Measurements from ENCODE around the gene PRPSAP1.
"Not testable (repeated sequence)": the region's sequence is repeated elsewhere in the genome, so short reads cannot be mapped to it uniquely, and the experiment has no call there.

Gene PRPSAP1

DNA sequence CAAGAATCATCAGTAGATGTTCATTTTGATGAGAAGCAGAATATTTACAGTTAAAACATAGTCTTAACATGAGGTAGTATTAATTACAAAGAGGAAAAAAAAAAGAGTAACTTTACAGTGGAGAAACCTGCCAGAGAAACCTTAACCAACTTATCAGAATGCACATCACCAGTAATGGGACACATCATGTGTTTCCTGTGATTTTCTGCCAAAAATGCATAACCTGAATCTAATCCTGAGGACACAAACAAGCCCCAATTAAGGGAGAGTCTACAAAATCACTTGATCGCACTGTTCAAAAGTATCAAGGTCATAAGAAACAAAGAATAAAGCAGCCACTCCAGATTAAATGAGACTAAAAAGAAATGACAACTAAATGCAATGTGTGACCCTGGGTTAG is 27.4 kb downstream of the PRPSAP1 start:
- no peak for DNase-seq (ENCODE audit: low read depth, low spot score)

- no peak for DNase-seq (ENCODE audit: low read depth, low spot score)
Observed at GRCh38 chr17:76318586-76318985, 35.1 kb downstream of the PRPSAP1 start.

DNA sequence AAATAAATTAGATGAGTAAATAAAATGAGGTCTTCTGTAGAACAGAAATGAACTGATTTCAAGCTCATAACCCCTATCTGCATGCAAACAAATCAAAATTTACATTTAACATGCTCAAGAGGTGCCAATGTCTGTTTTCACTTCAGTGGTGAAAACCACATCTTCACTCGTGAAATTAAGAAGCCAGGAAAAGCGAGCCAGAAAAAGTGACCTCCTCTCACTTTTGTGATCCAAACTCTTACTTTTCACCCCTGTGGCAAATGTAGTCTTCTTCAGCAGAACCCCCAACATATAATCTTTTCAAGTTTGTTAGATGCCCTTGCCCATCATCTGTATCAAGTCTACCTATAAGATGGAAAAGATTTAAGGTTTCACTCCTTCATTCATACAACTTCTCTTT is 36.2 kb downstream of the PRPSAP1 start:
- DNase-seq (ENCODE audit: low read depth, low spot score), result no peak

GRCh38 chr17:76314392-76315227 is 39.1 kb downstream of the PRPSAP1 start:
- DNase-seq (ENCODE audit: low read depth, low spot score), result no peak

DNA sequence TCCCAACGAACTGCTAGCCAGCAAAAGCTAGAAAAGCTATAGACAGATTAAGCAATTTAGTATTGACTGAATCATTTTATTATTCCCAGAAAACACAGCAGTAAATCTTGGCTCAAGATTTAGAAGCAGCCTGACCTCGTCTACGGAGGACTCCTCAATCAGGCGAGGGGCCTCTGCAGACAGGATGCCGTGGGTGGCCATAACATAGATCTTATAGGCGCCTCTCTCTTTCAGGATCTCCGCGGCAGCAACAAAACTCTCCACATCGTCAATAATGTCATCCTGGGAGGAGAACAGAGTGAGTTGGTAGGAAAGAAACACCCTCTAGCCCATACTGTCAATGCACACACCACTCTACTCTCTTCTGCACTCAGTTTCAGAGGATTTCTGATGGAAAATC is 41.0 kb downstream of the PRPSAP1 start:
- no peak for DNase-seq (ENCODE audit: low read depth, low spot score)

GRCh38 chr17:76309461-76309860 is 44.3 kb downstream of the PRPSAP1 start:
- DNase-seq (ENCODE audit: low read depth, low spot score), result no peak

- no peak for DNase-seq (ENCODE audit: low read depth, low spot score)
Observed at GRCh38 chr17:76307966-76308338, 45.8 kb downstream of the PRPSAP1 start, which contains the start of gene QRICH2. Gene QRICH2, minus strand, starts transcription at chr17:76308276. Its CDS starts 278 bp downstream, at chr17:76307998.

DNA sequence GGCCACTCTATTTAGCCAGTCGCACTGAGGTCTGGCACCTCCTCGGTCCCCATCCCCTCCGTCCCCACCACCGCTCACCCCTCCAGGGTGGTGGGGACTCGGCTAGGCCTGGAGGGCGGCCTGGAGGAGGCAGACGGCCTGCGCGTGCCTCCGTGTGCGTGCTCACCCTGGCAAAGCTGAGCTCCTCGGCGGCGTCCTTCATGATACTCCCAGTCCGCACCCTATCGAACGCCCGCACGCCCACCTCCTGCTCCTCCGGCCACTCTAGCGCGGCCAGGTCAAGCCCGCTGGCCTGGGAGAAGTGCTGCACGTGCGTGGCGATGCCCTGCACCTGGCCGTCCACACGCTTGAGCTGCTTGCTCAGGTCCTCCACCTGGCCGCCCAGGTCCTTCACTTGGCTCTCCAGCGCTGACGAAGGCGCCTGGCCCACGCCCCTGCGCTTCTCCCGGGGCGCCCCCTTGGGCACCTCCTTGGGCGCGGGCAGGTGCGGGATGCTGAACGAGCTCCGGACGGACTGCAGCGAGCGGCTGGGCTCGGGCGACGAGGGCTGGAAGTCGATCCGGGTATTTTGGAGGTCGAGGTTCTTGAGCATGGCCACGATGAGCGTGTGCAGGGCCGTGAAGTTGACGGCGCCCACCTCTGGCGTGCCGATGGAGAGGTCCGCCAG is 46.3 kb downstream of the PRPSAP1 start:
- no peak for DNase-seq (ENCODE audit: low read depth, low spot score)

DNA sequence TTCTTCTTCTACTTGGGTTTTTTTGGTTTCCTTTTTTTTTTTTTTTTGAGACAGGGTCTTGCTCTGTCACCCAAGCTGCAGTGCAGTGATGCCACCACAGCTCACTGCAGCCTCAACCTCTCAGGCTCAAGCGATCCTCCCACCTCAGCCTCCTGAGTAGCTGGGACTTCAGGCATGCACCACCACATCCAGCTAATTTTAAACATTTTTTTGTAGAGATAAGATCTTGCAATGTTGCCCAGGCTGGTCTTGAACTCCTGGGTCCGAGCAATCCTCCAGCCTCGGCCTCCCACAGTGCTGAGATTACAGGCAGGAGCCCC is 48.6 kb downstream of the PRPSAP1 start:
- DNase-seq (ENCODE audit: low read depth, low spot score), result not testable (repeated sequence)

GRCh38 chr17:76304226-76305134 is 49.2 kb downstream of the PRPSAP1 start:
- no peak for DNase-seq (ENCODE audit: low read depth, low spot score)

DNA sequence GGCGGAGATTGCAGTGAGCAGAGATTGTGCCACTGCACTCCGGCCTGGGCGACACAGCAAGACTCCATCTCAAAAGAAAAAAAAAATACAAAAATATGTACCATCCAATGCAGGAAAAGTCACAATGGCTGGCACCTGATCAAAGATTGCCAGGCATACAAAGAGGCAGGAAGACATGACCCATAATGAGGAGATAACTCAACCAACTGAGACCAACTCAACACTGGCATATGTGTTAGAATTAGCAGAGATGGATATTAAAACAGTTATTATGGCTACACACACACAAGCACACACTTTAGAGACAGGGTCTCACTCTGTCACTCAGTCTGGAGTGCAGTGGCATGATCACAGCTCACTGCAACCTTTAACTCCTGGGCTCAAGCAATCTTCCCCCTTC is 56.3 kb downstream of the PRPSAP1 start:
- DNase-seq (ENCODE audit: low read depth, low spot score), result no peak

GRCh38 chr17:76296889-76297288 is 56.8 kb downstream of the PRPSAP1 start:
- no peak for DNase-seq (ENCODE audit: low read depth, low spot score)

GRCh38 chr17:76296186-76296585 is 57.5 kb downstream of the PRPSAP1 start:
- no peak for DNase-seq (ENCODE audit: low read depth, low spot score)

- no peak for DNase-seq (ENCODE audit: low read depth, low spot score)
Observed at GRCh38 chr17:76293106-76293505, 60.6 kb downstream of the PRPSAP1 start.

DNA sequence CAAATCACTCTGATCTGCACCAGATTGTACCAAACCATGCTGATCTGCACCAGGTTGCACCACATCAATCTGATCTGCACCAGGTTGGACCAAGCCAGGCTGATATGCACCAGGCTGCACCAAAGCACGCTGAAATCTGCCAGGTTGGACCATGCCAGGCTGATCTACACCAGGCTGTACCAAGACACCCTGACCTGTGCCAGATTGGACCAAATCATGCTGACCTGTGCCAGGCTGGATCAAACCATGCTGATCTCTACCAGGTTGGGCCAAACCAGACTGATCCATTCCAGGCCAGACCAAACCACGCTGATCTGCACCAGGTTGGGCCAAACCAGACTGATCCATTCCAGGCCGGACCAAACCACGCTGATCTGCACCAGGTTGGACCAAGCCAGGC is 61.1 kb downstream of the PRPSAP1 start:
- no peak for DNase-seq (ENCODE audit: low read depth, low spot score)

DNA sequence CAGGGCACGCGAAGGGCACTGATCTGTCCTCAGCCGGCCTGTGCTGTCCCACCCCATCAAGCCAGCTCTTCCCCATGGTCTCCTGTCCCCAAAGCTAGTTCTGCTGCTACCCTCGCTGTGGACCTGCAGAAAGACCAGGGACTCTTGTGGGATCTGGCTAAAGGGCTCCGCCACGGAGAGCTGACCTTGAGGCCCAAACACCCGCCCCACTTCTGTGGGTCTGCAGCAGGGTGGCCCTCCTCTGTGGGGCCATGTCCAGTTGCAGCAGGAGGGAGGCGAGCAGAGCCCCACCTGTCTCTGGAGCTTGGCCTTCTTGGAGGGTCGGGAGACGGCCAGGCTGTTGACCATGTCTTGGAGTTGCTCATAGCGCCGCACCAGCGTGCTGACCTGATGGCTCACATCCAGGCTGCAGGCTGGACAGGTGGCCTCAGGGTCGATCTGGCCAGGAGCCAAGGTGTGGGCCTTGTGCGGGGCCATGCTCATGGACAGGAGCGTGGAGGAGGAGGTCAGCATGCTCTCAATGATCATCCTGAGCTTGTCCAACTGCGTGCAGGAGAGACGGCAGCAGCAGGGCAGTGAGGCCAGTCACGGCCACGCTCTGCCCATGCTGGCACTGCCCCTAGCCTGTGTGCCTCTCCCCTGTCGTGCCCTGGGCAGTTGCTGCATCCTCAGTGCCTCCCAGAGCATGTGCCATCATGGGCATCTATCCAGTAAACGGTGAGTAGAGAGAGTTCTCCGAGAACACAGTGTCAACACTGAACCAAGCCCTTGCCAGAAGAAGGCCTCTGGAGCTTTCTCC is 71.9 kb downstream of the PRPSAP1 start:
- no peak for DNase-seq (ENCODE audit: low read depth, low spot score)

DNA sequence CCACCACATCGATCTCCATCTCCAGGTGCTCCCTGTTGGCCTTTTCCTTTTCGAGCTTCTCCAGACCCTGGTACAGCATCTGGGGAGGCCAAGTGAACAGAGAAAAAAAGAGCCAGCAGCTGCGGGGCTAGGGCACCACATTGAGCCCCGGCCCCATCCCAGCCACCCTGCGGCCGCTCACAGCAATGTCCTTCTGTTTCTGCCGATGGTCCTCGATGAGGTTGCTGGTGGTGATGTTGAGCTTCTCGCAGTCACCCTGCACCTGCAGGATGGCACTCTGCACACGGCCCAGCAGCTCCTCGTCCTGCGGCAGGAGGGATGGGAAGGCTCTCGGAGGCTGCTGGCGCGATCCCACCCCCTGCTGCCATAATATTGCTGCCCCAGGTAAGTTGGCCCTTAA is 73.1 kb downstream of the PRPSAP1 start:
- no peak for DNase-seq (ENCODE audit: low read depth, low spot score)

DNA sequence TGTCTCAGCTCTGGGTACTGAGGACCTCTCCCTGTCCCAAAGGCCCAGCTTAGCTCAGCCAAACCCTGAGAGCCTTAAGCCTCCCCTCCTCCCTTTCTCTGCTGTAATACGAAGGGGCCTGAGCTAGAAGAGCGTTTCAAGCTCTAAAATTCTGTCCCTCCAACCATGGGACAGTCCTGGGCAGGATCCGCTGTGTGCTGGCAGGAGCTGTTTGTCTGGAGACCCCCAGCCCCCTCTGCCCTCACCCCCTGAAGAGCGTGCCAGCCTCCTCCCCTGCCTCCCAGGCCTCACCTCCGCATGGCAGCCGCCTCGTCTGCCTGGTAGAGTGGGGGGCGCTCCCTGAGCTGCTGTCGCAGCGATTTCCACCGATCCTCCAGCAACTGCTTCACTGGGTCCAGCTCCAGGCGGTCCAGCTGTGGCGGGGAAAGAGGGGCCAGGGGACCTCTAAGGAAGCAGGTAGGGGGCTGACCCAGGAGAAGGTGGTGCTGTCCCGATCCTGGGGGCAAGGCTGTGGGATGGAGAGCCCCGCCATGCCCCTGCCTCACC is 73.9 kb downstream of the PRPSAP1 start:
- no peak for DNase-seq (ENCODE audit: low read depth, low spot score)

- peak; percentile 91 for DNase-seq (ENCODE audit: low read depth, low spot score)
Observed at GRCh38 chr17:76278952-76279741, 74.6 kb downstream of the PRPSAP1 start.

DNA sequence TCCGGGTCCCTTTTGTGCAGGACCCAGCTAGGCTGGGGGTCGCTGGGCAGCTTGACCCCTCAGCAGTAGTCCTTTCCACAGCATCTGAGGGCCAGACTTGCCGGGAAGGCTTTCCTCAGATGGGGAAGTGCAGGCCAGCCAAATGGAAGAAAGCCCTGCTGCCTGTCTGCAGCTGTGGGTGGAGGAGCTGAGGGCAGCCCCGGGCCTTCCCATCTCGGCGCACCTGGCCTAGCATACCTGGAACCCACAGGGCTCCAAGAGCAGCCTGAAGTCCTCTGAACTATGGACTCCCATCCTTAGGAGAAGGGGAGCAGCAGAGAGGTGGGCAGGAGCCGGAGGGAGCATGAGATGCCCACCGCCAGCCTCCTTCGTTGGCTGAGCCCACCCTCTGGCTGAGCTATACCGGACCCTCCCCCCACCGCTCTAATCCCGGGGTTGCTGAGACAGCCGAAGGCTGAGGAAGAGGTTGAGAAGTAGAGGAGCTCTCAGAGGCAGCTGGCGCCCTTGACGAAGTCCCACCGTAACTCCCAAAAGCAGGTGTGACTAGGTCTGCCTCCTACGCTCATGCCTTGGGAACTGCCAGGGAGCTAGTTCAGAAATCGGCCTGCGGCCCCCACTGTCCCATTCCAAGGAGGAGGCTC is 75.3 kb downstream of the PRPSAP1 start:
- no peak for DNase-seq (ENCODE audit: low read depth, low spot score)
